Naive B cell (primary cell): ENCODE measurements around the gene RPS2. TPM values are rescaled to one million over a fixed set of nuclear protein-coding genes. Genes with fewer than 3 reads are reported as not detected.
A peak's percentile ranks its signal among the peaks of the same experiment; 100 is the strongest.

Experiments used
- ATAC-seq, 2 donors: fragments of 150-1000 bp; cut with Tn5 transposase; 2 replicates each; pipeline ENCODE4 v1.10.0; 2021; ENCODE audit warnings: low read depth in 2 of 2, mild to moderate bottlenecking in 2 of 2, moderate library complexity in 2 of 2
- DNase-seq: peaks from one replicate; pipeline ENCODE4 v3.0.0; 2022
- H3K27ac Mint-ChIP-seq, 6 donors: one replicate each; pipeline ENCODE4 v1.8.0; 2020 to 2022; ENCODE audit warnings: mild to moderate bottlenecking in 6 of 6, mixed read lengths in 6 of 6, moderate library complexity in 5 of 6, inconsistent platforms in 2 of 6
- H3K27me3 Mint-ChIP-seq, 3 donors: one replicate each; pipeline ENCODE4 v1.8.0; 2021 to 2022; ENCODE audit warnings: mixed read lengths in 3 of 3, mild to moderate bottlenecking in 1 of 3
- H3K36me3 Mint-ChIP-seq, 2 donors: one replicate each; pipeline ENCODE4 v1.8.0; 2020 to 2022; ENCODE audit warnings: mixed read lengths in 2 of 2, inconsistent platforms in 1 of 2, mild to moderate bottlenecking in 1 of 2
- H3K4me1 Mint-ChIP-seq, 3 donors: one replicate each; pipeline ENCODE4 v1.8.0; 2020 to 2022; ENCODE audit warnings: mixed read lengths in 3 of 3, inconsistent platforms in 1 of 3, mild to moderate bottlenecking in 1 of 3, moderate library complexity in 1 of 3
- H3K4me3 Mint-ChIP-seq, 8 donors: one replicate each; pipeline ENCODE4 v1.8.0; 2020 to 2022; ENCODE audit warnings: mild to moderate bottlenecking in 8 of 8, mixed read lengths in 8 of 8, moderate library complexity in 8 of 8, inconsistent platforms in 2 of 8
- H3K9me3 Mint-ChIP-seq, 7 donors: one replicate each; pipeline ENCODE4 v1.8.0; 2020 to 2022; ENCODE audit warnings: mixed read lengths in 7 of 7, mild to moderate bottlenecking in 5 of 7, inconsistent platforms in 2 of 7, moderate library complexity in 1 of 7
- polyA plus RNA-seq, 6 donors: library from polyadenylated mRNA; unstranded; fragments of 300-500 nt; fragmentation: Illumina TruSeq; gene quantifications; one replicate each; pipeline ENCODE4 v1.2.3, GENCODE V29; 2021; ENCODE audit warnings: low read depth in 6 of 6

RPS2 gene
- polyA plus RNA-seq, 6 donors from 2014 or later: 5,355 to 7,267 (median 6,090) TPM

- Mint-ChIP-seq H3K9me3 (no peaks in the 10 kb centered on the region), H3K4me1 (peaks cover 33 to 51% (median 34%) of the 10 kb centered on the region in 3 donors), H3K4me3 (peak overlapping the region in 1 of 8 donors; percentile 21), H3K36me3 (no peaks in the 10 kb centered on the region), H3K27ac (peak overlapping the region in 1 of 6 donors; percentile 47), H3K27me3 (no peaks in the 10 kb centered on the region)
- DNase-seq (peak; percentile 84), ATAC-seq (peak; percentile 95 to 99)
Observed at GRCh38 chr16:2003827-2004641, 39.4 kb upstream of the RPS2 start.

GRCh38 chr16:2003231-2003826 lies 38.7 kb upstream of the RPS2 start:
- peaks cover 26 to 45% (median 28%) of the 10 kb centered on the region in 3 donors for H3K4me1 Mint-ChIP-seq
- no peaks in the 10 kb centered on the region for H3K27me3 Mint-ChIP-seq
- no peaks in the 10 kb centered on the region for H3K9me3 Mint-ChIP-seq
- ATAC-seq (no peak), DNase-seq (no peak)
- H3K27ac Mint-ChIP-seq: no peak overlapping the region
- H3K36me3 Mint-ChIP-seq: no peaks in the 10 kb centered on the region
- H3K4me3 Mint-ChIP-seq: no peak overlapping the region

- no peaks in the 10 kb centered on the region for H3K27me3 Mint-ChIP-seq
- no peaks in the 10 kb centered on the region for H3K36me3 Mint-ChIP-seq
- H3K27ac Mint-ChIP-seq: no peak overlapping the region
- DNase-seq (no peak), ATAC-seq (no peak)
- no peaks in the 10 kb centered on the region for H3K9me3 Mint-ChIP-seq
- H3K4me1 Mint-ChIP-seq: peaks cover 19 to 37% (median 21%) of the 10 kb centered on the region in 3 donors
- H3K4me3 Mint-ChIP-seq: no peak overlapping the region
Observed at GRCh38 chr16:2002406-2003230, 38.0 kb upstream of the RPS2 start.

- ATAC-seq (no peak), DNase-seq (no peak)
- Mint-ChIP-seq H3K36me3 (no peaks in the 10 kb centered on the region), H3K27me3 (no peaks in the 10 kb centered on the region), H3K27ac (no peak overlapping the region), H3K4me3 (no peak overlapping the region), H3K9me3 (no peaks in the 10 kb centered on the region), H3K4me1 (peaks cover 11 to 28% (median 13%) of the 10 kb centered on the region in 3 donors)
Observed at GRCh38 chr16:2001456-2002355, 37.1 kb upstream of the RPS2 start.

- DNase-seq (no peak), ATAC-seq (no peak)
- no peaks in the 10 kb centered on the region for H3K36me3 Mint-ChIP-seq
- H3K27ac Mint-ChIP-seq: no peak overlapping the region
- H3K4me1 Mint-ChIP-seq: peaks cover 6 to 22% (median 6%) of the 10 kb centered on the region in 3 donors
- H3K9me3 Mint-ChIP-seq: no peaks in the 10 kb centered on the region
- H3K4me3 Mint-ChIP-seq: no peak overlapping the region
- no peaks in the 10 kb centered on the region for H3K27me3 Mint-ChIP-seq
Observed at GRCh38 chr16:2001035-2001434, 36.4 kb upstream of the RPS2 start.

- no peaks in the 10 kb centered on the region for H3K9me3 Mint-ChIP-seq
- no peaks in the 10 kb centered on the region for H3K36me3 Mint-ChIP-seq
- no peak overlapping the region for H3K27ac Mint-ChIP-seq
- H3K4me3 Mint-ChIP-seq: no peak overlapping the region
- H3K4me1 Mint-ChIP-seq: peaks cover 0 to 11% (median 0%) of the 10 kb centered on the region in 3 donors
- no peak for ATAC-seq
- no peak for DNase-seq
- no peaks in the 10 kb centered on the region for H3K27me3 Mint-ChIP-seq
Observed at GRCh38 chr16:1999866-2000514, 35.4 kb upstream of the RPS2 start.

GRCh38 chr16:1998852-1999801 lies 34.5 kb upstream of the RPS2 start:
- no peak for ATAC-seq
- Mint-ChIP-seq H3K27ac (peak overlapping the region in 1 of 6 donors; percentile 67), H3K27me3 (no peaks in the 10 kb centered on the region), H3K4me3 (peak overlapping the region in 2 of 8 donors; percentile 10 to 22), H3K36me3 (no peaks in the 10 kb centered on the region), H3K4me1 (peaks cover 0 to 3% (median 1%) of the 10 kb centered on the region in 3 donors), H3K9me3 (no peaks in the 10 kb centered on the region)
- no peak for DNase-seq

- H3K27ac Mint-ChIP-seq: peak overlapping the region in 1 of 6 donors; percentile 2
- ATAC-seq (no peak), DNase-seq (no peak)
- peaks cover 5 to 7% (median 7%) of the 10 kb centered on the region in 3 donors for H3K4me1 Mint-ChIP-seq
- no peaks in the 10 kb centered on the region for H3K36me3 Mint-ChIP-seq
- no peaks in the 10 kb centered on the region for H3K9me3 Mint-ChIP-seq
- no peak overlapping the region for H3K4me3 Mint-ChIP-seq
- H3K27me3 Mint-ChIP-seq: no peaks in the 10 kb centered on the region
Observed at GRCh38 chr16:1998360-1998835, 33.8 kb upstream of the RPS2 start.

GRCh38 chr16:1997494-1998359 lies 33.1 kb upstream of the RPS2 start:
- H3K9me3 Mint-ChIP-seq: no peaks in the 10 kb centered on the region
- H3K36me3 Mint-ChIP-seq: no peaks in the 10 kb centered on the region
- no peak overlapping the region for H3K4me3 Mint-ChIP-seq
- no peak for DNase-seq
- ATAC-seq: no peak
- peaks cover 5 to 10% (median 9%) of the 10 kb centered on the region in 3 donors for H3K4me1 Mint-ChIP-seq
- peak overlapping the region in 1 of 6 donors; percentile 57 for H3K27ac Mint-ChIP-seq
- no peaks in the 10 kb centered on the region for H3K27me3 Mint-ChIP-seq

- Mint-ChIP-seq H3K36me3 (no peaks in the 10 kb centered on the region), H3K9me3 (no peaks in the 10 kb centered on the region), H3K4me1 (peaks cover 18 to 28% (median 22%) of the 10 kb centered on the region in 3 donors), H3K27me3 (no peaks in the 10 kb centered on the region), H3K4me3 (peak overlapping the region in 2 of 8 donors; percentile 57 to 72), H3K27ac (peak overlapping the region in 5 of 6 donors; percentile 17 to 94 (median 88))
- ATAC-seq (no peak), DNase-seq (no peak)
Observed at GRCh38 chr16:1993731-1994131, 29.1 kb upstream of the RPS2 start.
